ACC112 (cell line): Measurements from ENCODE around the gene TAF1D.
A peak's percentile ranks its signal among the peaks of the same experiment; 100 is the strongest.

Experiments used
- H2AFZ ChIP-seq: fragments of 200-600 bp; sonication (generic); one replicate; pipeline ENCODE4 v1.6.0; 2017; ENCODE audit warnings: antibody characterized with exemption, low read length; ENCODE audit not compliant: unreplicated experiment
- H3K27ac ChIP-seq: fragments of 200-600 bp; sonication (generic); 2 replicates; pipeline ENCODE4 v1.5.1; 2014; ENCODE audit warnings: low read depth, mild to moderate bottlenecking, antibody characterized with exemption, low read length, moderate library complexity
- H3K27me3 ChIP-seq: fragments of 200-600 bp; sonication (generic); 2 replicates; pipeline ENCODE4 v1.6.1; 2014; ENCODE audit warnings: mild to moderate bottlenecking, antibody characterized with exemption, low read length, moderate library complexity, mixed read lengths; ENCODE audit not compliant: insufficient read depth
- H3K36me3 ChIP-seq: fragments of 200-600 bp; sonication (generic); 2 replicates; pipeline ENCODE4 v1.6.1; 2016; ENCODE audit warnings: mild to moderate bottlenecking, antibody characterized with exemption, low read length, moderate library complexity, mixed read lengths; ENCODE audit not compliant: insufficient read depth
- H3K4me1 ChIP-seq: fragments of 200-600 bp; sonication (generic); one replicate; pipeline ENCODE4 v1.6.1; 2016; ENCODE audit warnings: low read length, mixed read lengths; ENCODE audit not compliant: insufficient read depth, unreplicated experiment, control insufficient read depth
- H3K4me3 ChIP-seq: fragments of 200-600 bp; sonication (generic); 2 replicates; pipeline ENCODE4 v1.5.1; 2014; ENCODE audit warnings: mild to moderate bottlenecking, low read depth, low read length
- H3K79me2 ChIP-seq: fragments of 200-600 bp; sonication (generic); one replicate; pipeline ENCODE4 v1.6.0; 2016; ENCODE audit warnings: low read length; ENCODE audit not compliant: control insufficient read depth, unreplicated experiment, insufficient read depth

TAF1D gene

GRCh38 chr11:93736129-93736528 is 5.2 kb downstream of the TAF1D start:
- Histone ChIP-seq H3K27me3 (no peaks in the 10 kb centered on the region), H3K27ac (peak overlapping the region; percentile 27), H3K4me3 (peak overlapping the region; percentile 91), H3K36me3 (peaks cover 88% of the 10 kb centered on the region), H3K79me2 (peaks cover 80% of the 10 kb centered on the region), H3K4me1 (peaks cover 57% of the 10 kb centered on the region), H2AFZ (no peak overlapping the region)

GRCh38 chr11:93735627-93736026 is 5.7 kb downstream of the TAF1D start:
- Histone ChIP-seq H3K27me3 (no peaks in the 10 kb centered on the region), H3K27ac (peak overlapping the region; percentile 27), H3K4me3 (peak overlapping the region; percentile 91; the same call in 1 of the 2 replicates), H3K4me1 (peaks cover 57% of the 10 kb centered on the region), H3K79me2 (peaks cover 75% of the 10 kb centered on the region), H3K36me3 (peaks cover 93% of the 10 kb centered on the region), H2AFZ (no peak overlapping the region)

- Histone ChIP-seq H3K4me1 (peaks cover 57% of the 10 kb centered on the region), H3K36me3 (peaks cover 98% of the 10 kb centered on the region), H2AFZ (no peak overlapping the region), H3K79me2 (peaks cover 65% of the 10 kb centered on the region), H3K4me3 (no peak overlapping the region), H3K27ac (peak overlapping the region; percentile 24), H3K27me3 (no peaks in the 10 kb centered on the region)
Observed at GRCh38 chr11:93734427-93735222, 6.7 kb downstream of the TAF1D start.

GRCh38 chr11:93733474-93733873 is 7.8 kb downstream of the TAF1D start:
- Histone ChIP-seq H3K36me3 (peaks cover 97% of the 10 kb centered on the region), H3K27ac (peak overlapping the region; percentile 24; the same call in 1 of the 2 replicates), H3K27me3 (no peaks in the 10 kb centered on the region), H2AFZ (no peak overlapping the region), H3K4me1 (peaks cover 51% of the 10 kb centered on the region), H3K79me2 (peaks cover 54% of the 10 kb centered on the region), H3K4me3 (no peak overlapping the region)

- Histone ChIP-seq H2AFZ (no peak overlapping the region), H3K4me1 (peaks cover 44% of the 10 kb centered on the region), H3K4me3 (no peak overlapping the region), H3K27ac (no peak overlapping the region), H3K27me3 (no peaks in the 10 kb centered on the region), H3K79me2 (peaks cover 42% of the 10 kb centered on the region), H3K36me3 (peaks cover 94% of the 10 kb centered on the region)
Observed at GRCh38 chr11:93732237-93732892, 8.9 kb downstream of the TAF1D start.

GRCh38 chr11:93730108-93731107 is 10.9 kb downstream of the TAF1D start:
- peak overlapping the region; percentile 10 for H3K27ac ChIP-seq
- peaks cover 83% of the 10 kb centered on the region for H3K36me3 ChIP-seq
- H3K27me3 ChIP-seq: no peaks in the 10 kb centered on the region
- H3K4me3 ChIP-seq: no peak overlapping the region
- H3K79me2 ChIP-seq: peaks cover 23% of the 10 kb centered on the region
- no peak overlapping the region for H2AFZ ChIP-seq
- H3K4me1 ChIP-seq: peaks cover 24% of the 10 kb centered on the region

- Histone ChIP-seq H3K27ac (peak overlapping the region; percentile 10; the same call in 1 of the 2 replicates), H3K27me3 (no peaks in the 10 kb centered on the region), H3K4me3 (no peak overlapping the region), H3K79me2 (peaks cover 11% of the 10 kb centered on the region), H2AFZ (no peak overlapping the region), H3K36me3 (peaks cover 75% of the 10 kb centered on the region), H3K4me1 (peaks cover 12% of the 10 kb centered on the region)
Observed at GRCh38 chr11:93729129-93729616, 12.1 kb downstream of the TAF1D start.

- Histone ChIP-seq H3K36me3 (peaks cover 71% of the 10 kb centered on the region), H2AFZ (no peak overlapping the region), H3K27ac (peak overlapping the region; percentile 1; the same call in 1 of the 2 replicates), H3K4me1 (peaks cover 8% of the 10 kb centered on the region), H3K27me3 (no peaks in the 10 kb centered on the region), H3K79me2 (peaks cover 7% of the 10 kb centered on the region), H3K4me3 (no peak overlapping the region)
Observed at GRCh38 chr11:93728792-93729128, 12.5 kb downstream of the TAF1D start.

- Histone ChIP-seq H3K36me3 (peaks cover 65% of the 10 kb centered on the region), H3K4me3 (no peak overlapping the region), H2AFZ (no peak overlapping the region), H3K27me3 (no peaks in the 10 kb centered on the region), H3K27ac (peak overlapping the region; percentile 1), H3K79me2 (peaks cover 2% of the 10 kb centered on the region), H3K4me1 (peaks cover 3% of the 10 kb centered on the region)
Observed at GRCh38 chr11:93727985-93728791, 13.1 kb downstream of the TAF1D start.
